A549 (cell line): ENCODE data around the gene HOXC13. TPM values are rescaled to one million over a fixed set of nuclear protein-coding genes. Genes with fewer than 3 reads are reported as not detected.

Experiments
- ATAC-seq, 2 experiments: fragments of 200-7000 bp in 1 of 2; fragments of >200 bp in 1 of 2; cut with Nextera tagmentation in 1 of 2; cut with Tn5 transposase in 1 of 2; 3 replicates each; pipeline versions ENCODE4 v1.8.0 to v1.9.1; 2018 to 2020; ENCODE audit warnings: mild to moderate bottlenecking in 1 of 2, moderate library complexity in 1 of 2
- CTCF ChIA-PET: fragments of 300-600 bp; sonication (Branson Sonifier 250); formaldehyde crosslinking; extraction: SDS; loops from one replicate; lab custom pipeline; 2021; ENCODE audit warnings: antibody characterized with exemption, inconsistent platforms; lab: Yijun Ruan, JAX
- POLR2A ChIA-PET: fragments of 350-600 bp; formaldehyde crosslinking; extraction: SDS; loops from one replicate; lab custom pipeline; 2021; ENCODE audit warnings: antibody characterized with exemption, inconsistent platforms; lab: Yijun Ruan, JAX
- DNase-seq, 2 experiments: peaks; one replicate each; pipeline versions ENCODE4 v3.0.0 to v3.0.0-alpha.2; 2011 to 2016; ENCODE audit warnings: low read depth in 1 of 2, low spot score in 1 of 2
- FAIRE-seq: peaks from 2 replicates; lab custom pipeline; 2011; peaks lifted over from hg19 to GRCh38; lab: Jason Lieb, UNC
- H3K27ac ChIP-seq, 2 experiments: fragments of >200 bp; sonication (Bioruptor Twin); formaldehyde crosslinking; 3 replicates each; pipeline ENCODE4 v1.5.1; 2016 to 2017
- H3K4me1 ChIP-seq: fragments of >200 bp; sonication (Bioruptor Twin); formaldehyde crosslinking; 3 replicates; pipeline ENCODE4 v1.6.1; 2016
- H3K4me2 ChIP-seq: fragments of >200 bp; sonication (Bioruptor Twin); formaldehyde crosslinking; 3 replicates; pipeline ENCODE4 v1.6.1; 2016
- H3K4me3 ChIP-seq: fragments of >200 bp; sonication (Bioruptor Twin); formaldehyde crosslinking; 3 replicates; pipeline ENCODE4 v1.5.1; 2016
- H3K9me3 ChIP-seq: fragments of >200 bp; sonication (Bioruptor Twin); formaldehyde crosslinking; 3 replicates; pipeline ENCODE4 v1.6.1; 2016
- CEBPB ChIP-seq, 2 experiments: fragments of >200 bp in 1 of 2; sonication (Bioruptor Twin) in 1 of 2; formaldehyde crosslinking in 1 of 2; IDR thresholded peaks; 2 replicates each; pipeline ENCODE4 v1.6.1; 2012 to 2016
- CHD4 ChIP-seq: fragments of 200-600 bp; sonication (generic); IDR thresholded peaks from 2 replicates; pipeline ENCODE4 v1.6.1; 2016; ENCODE audit warnings: antibody characterized with exemption, mild to moderate bottlenecking, borderline replicate concordance
- EHMT2 ChIP-seq: fragments of 200-600 bp; sonication (generic); IDR thresholded peaks from 2 replicates; pipeline ENCODE4 v1.6.1; 2016; ENCODE audit warnings: antibody characterized with exemption, low read depth, mild to moderate bottlenecking, moderate library complexity
- HEYL ChIP-seq: fragments of 250-450 bp; sonication (Bioruptor Pico); IDR thresholded peaks from 2 replicates; pipeline ENCODE4 v1.8.0; 2021; ENCODE audit warnings: mild to moderate bottlenecking, moderate library complexity
- HOXB13 ChIP-seq: fragments of 250-450 bp; sonication (Bioruptor Pico); IDR thresholded peaks from 2 replicates; pipeline ENCODE4 v1.5.0; 2020; ENCODE audit warnings: low read depth, mild to moderate bottlenecking, moderate library complexity
- JUN ChIP-seq, 2 experiments: fragments of >200 bp; sonication (Bioruptor Twin); formaldehyde crosslinking; IDR thresholded peaks; 2 replicates in 1 of 2; 3 replicates in 1 of 2; pipeline ENCODE4 v1.6.1; 2016 to 2017
- JUNB ChIP-seq: fragments of >200 bp; sonication (Bioruptor Twin); formaldehyde crosslinking; IDR thresholded peaks from 2 replicates; pipeline ENCODE4 v1.6.1; 2016
- NFE2L2 ChIP-seq: fragments of 150-350 bp; conservative IDR thresholded peaks from 2 replicates; pipeline ENCODE4 v1.6.1; 2014; ENCODE audit warnings: low read length
- PHF8 ChIP-seq: fragments of 200-600 bp; sonication (generic); IDR thresholded peaks from 2 replicates; pipeline ENCODE4 v1.6.1; 2016; ENCODE audit warnings: low read depth, mild to moderate bottlenecking, antibody characterized with exemption, moderate library complexity, borderline replicate concordance
- POLR2A ChIP-seq: IDR thresholded peaks from 2 replicates; pipeline ENCODE4 v1.6.1; 2012; ENCODE audit warnings: mild to moderate bottlenecking, low read length
- SMC3 ChIP-seq: fragments of >200 bp; sonication (Bioruptor Twin); formaldehyde crosslinking; IDR thresholded peaks from 3 replicates; pipeline ENCODE4 v1.6.1; 2018; ENCODE audit warnings: inconsistent platforms
- ZFP36 ChIP-seq: fragments of 450-650 bp; IDR thresholded peaks from 2 replicates; pipeline ENCODE4 v1.6.1; 2014; ENCODE audit warnings: borderline replicate concordance; ENCODE audit not compliant: partially characterized antibody
- WGBS: methylation state at CpG from one replicate; pipeline ENCODE4 v1.1.6; 2017; ENCODE audit errors: missing lambda C conversion rate; 5-methylcytosine and 5-hydroxymethylcytosine counted together
- polyA plus RNA-seq, 4 experiments: library from polyadenylated mRNA; depleted of rRNA in 3 of 4; stranded (reverse); fragments of >200 nt; fragmentation: RNase III in 1 of 4; extraction: RNeasy Plus Mini Kit Qiagen cat#74134 plus additional on column Dnase treatment in 1 of 4; gene quantifications; 2 replicates in 3 of 4; 3 replicates in 1 of 4; pipeline ENCODE4 v1.2.3, GENCODE V29; 2011 to 2017
- small RNA-seq, 6 experiments: library from RNA; depleted of rRNA; stranded (forward); fragments of <200 nt; gene quantifications; one replicate each; pipeline ENCODE3, GENCODE V24; 2012
- TF ChIP-seq, protein P1 (sequence below): IDR thresholded peaks from 2 replicates; pipeline ENCODE4 v1.6.1; 2012
- TF ChIP-seq, protein P2 (sequence below): fragments of >200 bp; sonication (Bioruptor Twin); formaldehyde crosslinking; IDR thresholded peaks from 2 replicates; pipeline ENCODE4 v1.6.1; 2016
- TF ChIP-seq, protein P3 (sequence below): fragments of >200 bp; sonication (Bioruptor Twin); formaldehyde crosslinking; IDR thresholded peaks from 3 replicates; pipeline ENCODE4 v1.6.1; 2016

The HOXC13 gene
- polyA plus RNA-seq, 2 of the 4 experiments (the other 2 are of a cell fraction), result 3.9 to 6.5 TPM

DNA sequence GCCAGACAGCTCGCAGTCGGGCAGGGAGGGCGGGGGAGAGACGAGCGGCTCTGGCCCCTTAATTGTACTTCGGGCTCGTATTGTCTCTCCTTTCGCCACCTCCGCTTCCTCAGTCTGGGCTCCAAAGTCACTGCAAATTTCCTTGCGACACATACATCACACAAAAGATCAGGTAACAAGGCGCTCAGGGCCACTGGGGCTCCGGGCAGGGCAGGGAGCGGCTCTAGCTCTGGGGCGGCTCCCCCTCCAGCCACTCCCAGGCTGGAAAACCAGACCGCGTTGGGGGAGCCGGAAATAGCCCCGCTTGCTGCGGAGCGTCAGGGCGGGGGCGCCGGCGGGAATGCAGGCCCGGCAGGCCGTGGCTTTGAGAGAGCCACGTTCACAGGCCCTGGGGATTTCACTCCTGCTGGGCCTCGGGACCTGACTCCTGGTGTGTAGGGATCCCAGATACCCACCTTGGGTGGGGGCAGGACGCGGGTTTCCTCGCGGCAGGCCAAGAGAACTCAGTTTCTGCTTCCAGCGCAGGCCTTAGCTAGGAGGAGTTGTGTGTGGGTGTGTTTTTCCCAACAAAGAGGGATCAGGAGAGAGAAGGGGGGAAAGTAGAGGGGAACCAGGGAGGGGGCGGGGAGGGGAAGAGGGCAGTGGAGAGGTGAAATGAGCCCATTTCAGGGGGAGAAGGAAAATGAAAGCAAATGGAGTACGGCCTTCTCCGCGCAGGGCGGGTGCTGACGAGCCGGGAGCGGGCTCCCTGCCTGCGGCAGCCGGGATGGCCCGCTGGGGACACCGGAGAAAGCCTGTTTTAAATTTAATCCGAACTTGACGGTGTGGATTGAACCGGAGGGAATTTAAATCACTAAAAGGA is 57.0 kb downstream of the HOXC13 start:
- ChIA-PET POLR2A (interaction anchor here (0.6 to 1.1 kb wide), 3 partner anchors 11 to 211 kb away, joined by 3 to 4 read pairs (median 4); partner anchors contain the start of gene HOXC10), CTCF (interaction anchor here (0.7 to 28.7 kb wide), 6 partner anchors 8 to 293 kb away, joined by 3 to 1074 read pairs (median 6); partner anchors contain the start of genes HOXC10, HOXC5 and SMUG1)
- peak overlapping the region; percentile 78 to 89 for H3K27ac ChIP-seq
- H3K4me1 ChIP-seq, result peaks cover 8% of the 10 kb centered on the region
- FAIRE-seq, result no peak
- no peaks in the 10 kb centered on the region for H3K9me3 ChIP-seq
- TF ChIP-seq JUN (IDR thresholded peaks at IDR 0.05) (peak in 1 of 2 experiments; percentile 60; a peak in 3 of 5 replicates), PHF8 (no peak), HOXB13 (CRISPR knock-in tag) (no peak), ZFP36 (no peak), EHMT2 (no peak), CEBPB (IDR thresholded peaks at IDR 0.05) (no peak), SMC3 (no peak), HEYL (CRISPR knock-in tag) (no peak), NFE2L2 (no peak), CHD4 (no peak), POLR2A (peak; percentile 44), JUNB (no peak)
- TF ChIP-seq, protein P1, sequence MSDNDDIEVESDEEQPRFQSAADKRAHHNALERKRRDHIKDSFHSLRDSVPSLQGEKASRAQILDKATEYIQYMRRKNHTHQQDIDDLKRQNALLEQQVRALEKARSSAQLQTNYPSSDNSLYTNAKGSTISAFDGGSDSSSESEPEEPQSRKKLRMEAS, result 0 out of 2 replicates have a peak, but pooled peaks have one; percentile 32
- TF ChIP-seq, protein P2, sequence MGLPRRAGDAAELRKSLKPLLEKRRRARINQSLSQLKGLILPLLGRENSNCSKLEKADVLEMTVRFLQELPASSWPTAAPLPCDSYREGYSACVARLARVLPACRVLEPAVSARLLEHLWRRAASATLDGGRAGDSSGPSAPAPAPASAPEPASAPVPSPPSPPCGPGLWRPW, result no peak
- TF ChIP-seq, protein P3, sequence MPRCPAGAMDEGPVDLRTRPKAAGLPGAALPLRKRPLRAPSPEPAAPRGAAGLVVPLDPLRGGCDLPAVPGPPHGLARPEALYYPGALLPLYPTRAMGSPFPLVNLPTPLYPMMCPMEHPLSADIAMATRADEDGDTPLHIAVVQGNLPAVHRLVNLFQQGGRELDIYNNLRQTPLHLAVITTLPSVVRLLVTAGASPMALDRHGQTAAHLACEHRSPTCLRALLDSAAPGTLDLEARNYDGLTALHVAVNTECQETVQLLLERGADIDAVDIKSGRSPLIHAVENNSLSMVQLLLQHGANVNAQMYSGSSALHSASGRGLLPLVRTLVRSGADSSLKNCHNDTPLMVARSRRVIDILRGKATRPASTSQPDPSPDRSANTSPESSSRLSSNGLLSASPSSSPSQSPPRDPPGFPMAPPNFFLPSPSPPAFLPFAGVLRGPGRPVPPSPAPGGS, result 0 out of 3 replicates have a peak, but pooled peaks have one; percentile 3
- WGBS, result 61% methylated on average over 47 of the region's 48 CpGs
- H3K4me3 ChIP-seq, result peak overlapping the region; percentile 37
- ATAC-seq, result peak; percentile 58 to 67
- DNase-seq, result peak in 1 of 2 experiments; percentile 58
- H3K4me2 ChIP-seq, result peak overlapping the region; percentile 50

Small RNA genes lying within 50 kb of the gene (small RNA-seq; reads per million reads assigned to genes)
- gene AC012531.3, result 0 to 2.9 (median 0) reads per million in 6 experiments
- gene AC012531.4, result 0 reads per million in 6 experiments
- 0 to 12.9 (median 4.6) reads per million in 6 experiments for gene MIR196A2
- gene RF01905, result 0 reads per million in 6 experiments
- 0 reads per million in 6 experiments for gene RF01906

Other genes with a start within 250 kb of the HOXC13 start
- gene CALCOCO1, start 211.4 kb upstream of the HOXC13 start, polyA plus RNA-seq (2011; rRNA removed), result 41.5 and 54.5 TPM in 2 replicates
- 18.7 to 28.8 TPM (median 28.7 TPM) in 3 replicates for gene CALCOCO1, start 211.4 kb upstream of the HOXC13 start, polyA plus RNA-seq (2017; fragmentation: RNase III; extraction: RNeasy Plus Mini Kit Qiagen cat#74134 plus additional on column Dnase treatment)
- not detected in 2 replicates for gene CISTR, start 186.9 kb upstream of the HOXC13 start, polyA plus RNA-seq (2011; rRNA removed)
- gene CISTR, start 186.9 kb upstream of the HOXC13 start, polyA plus RNA-seq (2017; fragmentation: RNase III; extraction: RNeasy Plus Mini Kit Qiagen cat#74134 plus additional on column Dnase treatment), result not detected in 3 replicates
- not detected in 2 replicates for gene HOXC12, start 16.1 kb downstream of the HOXC13 start, polyA plus RNA-seq (2011; rRNA removed)
- not detected in 3 replicates for gene HOXC12, start 16.1 kb downstream of the HOXC13 start, polyA plus RNA-seq (2017; fragmentation: RNase III; extraction: RNeasy Plus Mini Kit Qiagen cat#74134 plus additional on column Dnase treatment)
- 0.58 and 0.73 TPM in 2 replicates for gene HOXC11, start 34.3 kb downstream of the HOXC13 start, polyA plus RNA-seq (2011; rRNA removed)
- gene HOXC11, start 34.3 kb downstream of the HOXC13 start, polyA plus RNA-seq (2017; fragmentation: RNase III; extraction: RNeasy Plus Mini Kit Qiagen cat#74134 plus additional on column Dnase treatment), result 0.45 to 0.54 TPM (median 0.45 TPM) in 3 replicates
- 0.34 and 0.67 TPM in 2 replicates for gene HOTAIR, start 36.1 kb downstream of the HOXC13 start, polyA plus RNA-seq (2011; rRNA removed)
- gene HOTAIR, start 36.1 kb downstream of the HOXC13 start, polyA plus RNA-seq (2017; fragmentation: RNase III; extraction: RNeasy Plus Mini Kit Qiagen cat#74134 plus additional on column Dnase treatment), result 0.35 to 0.71 TPM (median 0.71 TPM) in 3 replicates
- 2.5 and 2.9 TPM in 2 replicates for gene HOXC10, start 46.3 kb downstream of the HOXC13 start, polyA plus RNA-seq (2011; rRNA removed)
- 2.1 to 4.3 TPM (median 3.2 TPM) in 3 replicates for gene HOXC10, start 46.3 kb downstream of the HOXC13 start, polyA plus RNA-seq (2017; fragmentation: RNase III; extraction: RNeasy Plus Mini Kit Qiagen cat#74134 plus additional on column Dnase treatment)
- 2.3 and 5.2 TPM in 2 replicates for gene HOXC9, start 61.3 kb downstream of the HOXC13 start, polyA plus RNA-seq (2011; rRNA removed)
- gene HOXC9, start 61.3 kb downstream of the HOXC13 start, polyA plus RNA-seq (2017; fragmentation: RNase III; extraction: RNeasy Plus Mini Kit Qiagen cat#74134 plus additional on column Dnase treatment), result 5.7 to 6.6 TPM (median 6.2 TPM) in 3 replicates
- 4.1 and 5.4 TPM in 2 replicates for gene HOXC8, start 70.2 kb downstream of the HOXC13 start, polyA plus RNA-seq (2011; rRNA removed)
- 5.3 to 5.7 TPM (median 5.4 TPM) in 3 replicates for gene HOXC8, start 70.2 kb downstream of the HOXC13 start, polyA plus RNA-seq (2017; fragmentation: RNase III; extraction: RNeasy Plus Mini Kit Qiagen cat#74134 plus additional on column Dnase treatment)
- 3.9 and 5.2 TPM in 2 replicates for gene HOXC6, start 89.6 kb downstream of the HOXC13 start, polyA plus RNA-seq (2011; rRNA removed)
- 5.0 to 6.0 TPM (median 5.5 TPM) in 3 replicates for gene HOXC6, start 89.6 kb downstream of the HOXC13 start, polyA plus RNA-seq (2017; fragmentation: RNase III; extraction: RNeasy Plus Mini Kit Qiagen cat#74134 plus additional on column Dnase treatment)
- 0.41 and 0.49 TPM in 2 replicates for gene HOXC5, start 94.2 kb downstream of the HOXC13 start, polyA plus RNA-seq (2011; rRNA removed)
- 0.64 to 1.1 TPM (median 0.98 TPM) in 3 replicates for gene HOXC5, start 94.2 kb downstream of the HOXC13 start, polyA plus RNA-seq (2017; fragmentation: RNase III; extraction: RNeasy Plus Mini Kit Qiagen cat#74134 plus additional on column Dnase treatment)
- 1.3 and 1.5 TPM in 2 replicates for gene HOXC4, start 115.0 kb downstream of the HOXC13 start, polyA plus RNA-seq (2011; rRNA removed)
- gene HOXC4, start 115.0 kb downstream of the HOXC13 start, polyA plus RNA-seq (2017; fragmentation: RNase III; extraction: RNeasy Plus Mini Kit Qiagen cat#74134 plus additional on column Dnase treatment), result 2.8 to 4.0 TPM (median 3.5 TPM) in 3 replicates